HG02642 (cell line): ENCODE data around the gene CACHD1.

Experiments
- ATAC-seq: cut with Tn5 transposase; IDR thresholded peaks from one replicate; pipeline ENCODE4 v1.9.1; 2021; ENCODE audit warnings: mild to moderate bottlenecking; ENCODE audit not compliant: unreplicated experiment, poor library complexity

The CACHD1 gene

GRCh38 chr1:64542118-64542517 lies 72.2 kb downstream of the CACHD1 start:
- ATAC-seq, result no peak

GRCh38 chr1:64543831-64544230 lies 73.9 kb downstream of the CACHD1 start:
- ATAC-seq, result no peak

GRCh38 chr1:64545118-64545843 lies 75.4 kb downstream of the CACHD1 start:
- no peak for ATAC-seq

- no peak for ATAC-seq
Observed at GRCh38 chr1:64546013-64546412, 76.1 kb downstream of the CACHD1 start.

- ATAC-seq, result no peak
Observed at GRCh38 chr1:64549464-64550239, 79.7 kb downstream of the CACHD1 start.

GRCh38 chr1:64550510-64550909 lies 80.6 kb downstream of the CACHD1 start:
- no peak for ATAC-seq

GRCh38 chr1:64550946-64551605 lies 81.1 kb downstream of the CACHD1 start:
- ATAC-seq, result no peak

GRCh38 chr1:64553285-64553684 lies 83.4 kb downstream of the CACHD1 start:
- no peak for ATAC-seq

GRCh38 chr1:64555947-64556346 lies 86.0 kb downstream of the CACHD1 start:
- ATAC-seq, result no peak

GRCh38 chr1:64561993-64562392 lies 92.1 kb downstream of the CACHD1 start:
- no peak for ATAC-seq

- no peak for ATAC-seq
Observed at GRCh38 chr1:64563958-64564565, 94.1 kb downstream of the CACHD1 start.

GRCh38 chr1:64564891-64565290 lies 95.0 kb downstream of the CACHD1 start:
- ATAC-seq, result no peak

- no peak for ATAC-seq
Observed at GRCh38 chr1:64567426-64568170, 97.7 kb downstream of the CACHD1 start.

GRCh38 chr1:64568171-64568450 lies 98.2 kb downstream of the CACHD1 start:
- no peak for ATAC-seq

- no peak for ATAC-seq
Observed at GRCh38 chr1:64569411-64569810, 99.5 kb downstream of the CACHD1 start.

GRCh38 chr1:64570267-64570855 lies 100.4 kb downstream of the CACHD1 start:
- ATAC-seq, result no peak

GRCh38 chr1:64572222-64572900 lies 102.4 kb downstream of the CACHD1 start:
- ATAC-seq, result no peak

GRCh38 chr1:64574301-64574700 lies 104.4 kb downstream of the CACHD1 start:
- no peak for ATAC-seq

GRCh38 chr1:64575881-64576676 lies 106.2 kb downstream of the CACHD1 start:
- ATAC-seq, result no peak
